ENCODE measurements around the gene ZNF440. TPM values are rescaled to one million over a fixed set of nuclear protein-coding genes. Genes with fewer than 3 reads are reported as not detected.

ZNF440 gene
- total and polyA plus RNA-seq, 10 of the 15 experiments (the other 5 are each of a cell fraction or from before 2014, with no cell fraction given), result 1.3 to 8.9 (median 3.8) TPM

GRCh38 chr19:11798391-11799330, 15.4 kb upstream of the ZNF440 start, which contains the start of gene ZNF491 (continued):
- TF ChIP-seq ZBTB33 (IDR thresholded peaks at IDR 0.05) (no peak), SP1 (IDR thresholded peaks at IDR 0.05; ENCODE audit: low read depth, low read length) (no peak), EP300 (IDR thresholded peaks at IDR 0.05; ENCODE audit: borderline replicate concordance in 1 of 2, control insufficient read depth in 1 of 2, low read depth in 2 of 2, low read length in 2 of 2) (no peak), SKIL (IDR thresholded peaks at IDR 0.05; ENCODE audit: low read depth, poor library complexity, severe bottlenecking) (no peak), BACH1 (IDR thresholded peaks at IDR 0.05; ENCODE audit: borderline replicate concordance) (peak; percentile 35; the same call in 1 of the 2 replicates), DPF2 (IDR thresholded peaks at IDR 0.05) (peak; percentile 70), BCLAF1 (IDR thresholded peaks at IDR 0.05) (no peak), SMAD1 (IDR thresholded peaks at IDR 0.05; ENCODE audit: low read depth, partially characterized antibody) (no peak), ZBTB11 (CRISPR knock-in tag; IDR thresholded peaks at IDR 0.05) (no peak), SMARCA5 (IDR thresholded peaks at IDR 0.05) (0 out of 2 replicates have a peak, but pooled peaks have one; percentile 58), STAT1 (conservative IDR thresholded peaks at IDR 0.05) (no peak), CREB1 (IDR thresholded peaks at IDR 0.05; ENCODE audit: low read depth) (0 out of 2 replicates have a peak, but pooled peaks have one; percentile 43), ZNF24 (IDR thresholded peaks at IDR 0.05) (no peak), LARP7 (IDR thresholded peaks at IDR 0.05) (peak; percentile 66; the same call in 1 of the 2 replicates), TCF12 (IDR thresholded peaks at IDR 0.05; ENCODE audit: low read depth, low read length) (no peak)
